B cell (primary cell): ENCODE measurements around the gene CDC20B. TPM values are rescaled to one million over a fixed set of nuclear protein-coding genes. Genes with fewer than 3 reads are reported as not detected.

ENCODE experiments used
- ATAC-seq: fragments of 200-7000 bp; cut with Tn5 transposase; one replicate; pipeline ENCODE4 v1.10.0; 2021; ENCODE audit warnings: low read depth, mild to moderate bottlenecking, moderate number of reproducible peaks, moderate library complexity
- CTCF ChIA-PET: fragments of 350-600 bp; sonication (Branson Sonifier 250); formaldehyde crosslinking; loops from one replicate; lab custom pipeline; 2021; ENCODE audit warnings: antibody characterized with exemption, inconsistent platforms; lab: Charles Lee
- POLR2A ChIA-PET: fragments of 350-600 bp; sonication (Branson Sonifier 250); formaldehyde crosslinking; loops from one replicate; lab custom pipeline; 2021; ENCODE audit warnings: antibody characterized with exemption; lab: Charles Lee
- DNase-seq: peaks from one replicate; pipeline ENCODE4 v3.0.0; 2013
- H2AFZ ChIP-seq: 2 replicates; pipeline ENCODE4 v1.6.1; 2012; ENCODE audit warnings: mild to moderate bottlenecking, low read depth, low read length; ENCODE audit not compliant: insufficient read depth, poor library complexity, severe bottlenecking
- H3K27ac ChIP-seq, 2 donors: 1 replicate in 1 of 2; 2 replicates in 1 of 2; pipeline ENCODE4 v1.5.1; 2012 to 2013; ENCODE audit warnings: low read length in 2 of 2, mild to moderate bottlenecking in 2 of 2, moderate library complexity in 1 of 2
- H3K27me3 ChIP-seq, 4 experiments: fragments of 200-600 bp in 1 of 4; sonication (generic) in 1 of 4; replicated peaks in 1 of 4; 1 replicate in 2 of 4; 2 replicates in 2 of 4; pipeline versions ENCODE4 v1.6.1 to v1.7.0; 2013 to 2016; ENCODE audit warnings: low read length in 3 of 4, mild to moderate bottlenecking in 2 of 4, mixed read lengths in 1 of 4, moderate library complexity in 1 of 4; ENCODE audit not compliant: insufficient read depth in 4 of 4, control insufficient read depth in 3 of 4; ENCODE audit errors: control extremely low read depth in 1 of 4
- H3K36me3 ChIP-seq, 2 experiments: replicated peaks in 1 of 2; 1 replicate in 1 of 2; 2 replicates in 1 of 2; pipeline versions ENCODE4 v1.6.1 to v1.7.1; 2013; ENCODE audit warnings: low read length in 1 of 2; ENCODE audit not compliant: insufficient read depth in 2 of 2, control insufficient read depth in 1 of 2; ENCODE audit errors: control extremely low read depth in 1 of 2, extremely low read depth in 1 of 2
- H3K4me1 ChIP-seq, 2 donors: fragments of 200-600 bp in 1 of 2; sonication (generic) in 1 of 2; 1 replicate in 1 of 2; 2 replicates in 1 of 2; pipeline versions ENCODE4 v1.5.1 to v1.6.1; 2013 to 2017; ENCODE audit warnings: low read length in 2 of 2; ENCODE audit not compliant: control insufficient read depth in 2 of 2, insufficient read depth in 2 of 2
- H3K4me2 ChIP-seq: replicated peaks from 2 replicates; pipeline ENCODE3; 2012; ENCODE audit warnings: mild to moderate bottlenecking, low read depth, low read length; ENCODE audit not compliant: poor library complexity, severe bottlenecking
- H3K4me3 ChIP-seq, 5 experiments: fragments of 200-600 bp in 1 of 5; sonication (generic) in 1 of 5; 1 replicate in 3 of 5; 2 replicates in 2 of 5; pipeline versions ENCODE4 v1.5.1 to v1.7.0; 2011 to 2016; ENCODE audit warnings: low read length in 4 of 5, mild to moderate bottlenecking in 4 of 5, low read depth in 2 of 5, control low read depth in 1 of 5, moderate library complexity in 1 of 5; ENCODE audit not compliant: insufficient read depth in 1 of 5; ENCODE audit errors: control extremely low read depth in 1 of 5, extremely low read depth in 1 of 5
- H3K79me2 ChIP-seq: fragments of 200-600 bp; sonication (generic); one replicate; pipeline ENCODE4 v1.6.0; 2016; ENCODE audit warnings: low read length; ENCODE audit not compliant: control insufficient read depth, insufficient read depth
- H3K9ac ChIP-seq: fragments of 200-600 bp; sonication (generic); 2 replicates; pipeline ENCODE4 v1.6.1; 2017; ENCODE audit warnings: mild to moderate bottlenecking, low read length, moderate library complexity
- H3K9me3 ChIP-seq, 3 donors: one replicate each; pipeline versions ENCODE4 v1.6.1 to v1.7.1; 2013; ENCODE audit warnings: low read length in 2 of 3; ENCODE audit not compliant: control insufficient read depth in 2 of 3, insufficient read depth in 1 of 3; ENCODE audit errors: control extremely low read depth in 1 of 3
- H4K20me1 ChIP-seq: 2 replicates; pipeline ENCODE4 v1.6.0; 2012; ENCODE audit warnings: mild to moderate bottlenecking, low read length; ENCODE audit not compliant: insufficient read depth, control insufficient read depth, poor library complexity, severe bottlenecking
- H3K27ac Mint-ChIP-seq: one replicate; pipeline ENCODE4 v1.8.0; 2021; ENCODE audit warnings: mixed read lengths
- H3K27me3 Mint-ChIP-seq: one replicate; pipeline ENCODE4 v1.8.0; 2021; ENCODE audit warnings: mixed read lengths
- H3K4me1 Mint-ChIP-seq: one replicate; pipeline ENCODE4 v1.8.0; 2021; ENCODE audit warnings: mixed read lengths
- H3K4me3 Mint-ChIP-seq: one replicate; pipeline ENCODE4 v1.8.0; 2021; ENCODE audit warnings: mixed read lengths
- H3K9me3 Mint-ChIP-seq: one replicate; pipeline ENCODE4 v1.8.0; 2022; ENCODE audit warnings: mixed read lengths; ENCODE audit not compliant: insufficient read depth
- CTCF ChIP-seq: fragments of 200-600 bp; IDR thresholded peaks from one replicate; pipeline ENCODE4 v1.8.0; 2022; ENCODE audit warnings: antibody characterized with exemption, mild to moderate bottlenecking
- EZH2 ChIP-seq: IDR thresholded peaks from 2 replicates; pipeline ENCODE4 v1.6.1; 2012; ENCODE audit warnings: borderline replicate concordance, low read depth, mild to moderate bottlenecking, moderate library complexity, low read length; ENCODE audit not compliant: insufficient read depth, poor library complexity, severe bottlenecking
- WGBS: methylation state at CpG from one replicate; pipeline ENCODE4 v1.1.5; 2013; ENCODE audit warnings: missing lambda C conversion rate; ENCODE audit not compliant: insufficient coverage; 5-methylcytosine and 5-hydroxymethylcytosine counted together
- intact Hi-C: fragments of 100-400 bp; cut with micrococcal nuclease; formaldehyde crosslinking; loops from one replicate; pipeline ENCODE4 v1.10.0; 2022
- polyA plus RNA-seq: library from polyadenylated mRNA; depleted of rRNA; stranded (reverse); fragments of >200 nt; gene quantifications from 2 replicates; pipeline ENCODE4 v1.2.3, GENCODE V29; 2012
- total RNA-seq, 2 donors: library from RNA; stranded (reverse); fragments of 120-200 nt in 1 of 2; gene quantifications; 1 replicate in 1 of 2; 2 replicates in 1 of 2; pipeline versions ENCODE4 v1.2.3 to v1.2.4, GENCODE V29; 2013 to 2022

The CDC20B gene
- total and polyA plus RNA-seq, 2 donors (not counting 1 experiment from before 2014, with no cell fraction given) = 0.09 TPM; not detected in 1

- Histone ChIP-seq H3K4me2 (no peak overlapping the region), H3K9me3 (no peaks in the 10 kb centered on the region), H3K27ac (no peak overlapping the region), H3K4me3 (no peak overlapping the region), H3K9ac (no peak overlapping the region), H3K4me1 (no peaks in the 10 kb centered on the region), H2AFZ (no peak overlapping the region), H4K20me1 (no peaks in the 10 kb centered on the region), H3K36me3 (no peaks in the 10 kb centered on the region), H3K79me2 (no peaks in the 10 kb centered on the region), H3K27me3 (no peaks in the 10 kb centered on the region)
- H3K27ac Mint-ChIP-seq = no peak overlapping the region
- WGBS = no CpG with 5 or more reads among the region's 1 CpG
- ChIA-PET POLR2A (no interaction called here), CTCF (no interaction called here)
- TF ChIP-seq EZH2 = no peak
- TF ChIP-seq CTCF = no peak
- no peaks in the 10 kb centered on the region for H3K4me1 Mint-ChIP-seq
- H3K4me3 Mint-ChIP-seq = no peak overlapping the region
- intact Hi-C loops = no loop called here
- DNase-seq = no peak
- H3K9me3 Mint-ChIP-seq = no peaks in the 10 kb centered on the region
- no peak for ATAC-seq
- peaks cover 13% of the 10 kb centered on the region for H3K27me3 Mint-ChIP-seq
Measured at GRCh38 chr5:55071413-55071812, 101.6 kb downstream of the CDC20B start.

DNA sequence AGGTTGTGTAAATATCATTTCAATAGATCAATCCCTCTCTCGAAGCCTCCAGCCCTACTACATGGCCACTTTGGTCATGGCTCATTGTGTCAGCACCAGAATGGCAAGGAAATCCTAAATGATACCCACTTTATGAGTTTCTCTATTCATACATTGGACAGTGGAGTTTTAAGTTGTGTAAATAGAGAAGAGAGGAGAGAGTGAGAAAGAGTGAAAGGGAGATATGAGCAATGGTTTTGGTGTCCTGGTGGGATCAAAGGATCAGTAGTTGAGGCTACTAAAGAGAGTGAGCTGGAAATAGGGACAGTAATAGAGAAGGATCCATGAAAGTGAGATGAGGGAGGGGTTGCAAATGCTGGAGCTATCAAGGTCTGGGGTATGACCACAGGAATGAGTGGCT is 102.0 kb downstream of the CDC20B start:
- Histone ChIP-seq H3K9me3 (no peaks in the 10 kb centered on the region), H3K36me3 (no peaks in the 10 kb centered on the region), H3K27me3 (no peaks in the 10 kb centered on the region), H3K4me1 (no peaks in the 10 kb centered on the region), H3K27ac (no peak overlapping the region), H3K4me2 (no peak overlapping the region), H3K4me3 (no peak overlapping the region), H2AFZ (no peak overlapping the region), H4K20me1 (no peaks in the 10 kb centered on the region), H3K9ac (no peak overlapping the region), H3K79me2 (no peaks in the 10 kb centered on the region)
- Mint-ChIP-seq H3K4me3 (no peak overlapping the region), H3K27ac (no peak overlapping the region), H3K4me1 (no peaks in the 10 kb centered on the region), H3K27me3 (peaks cover 16% of the 10 kb centered on the region), H3K9me3 (no peaks in the 10 kb centered on the region)
- CTCF ChIA-PET = no interaction called here
- intact Hi-C loops = no loop called here
- ATAC-seq (no peak), DNase-seq (no peak)
- no peak for TF ChIP-seq EZH2
- no peak for TF ChIP-seq CTCF
- whole genome bisulfite sequencing = no CpG with 5 or more reads among the region's 1 CpG
- POLR2A ChIA-PET = no interaction called here
